Neural cell (in vitro differentiated cells): Measurements from ENCODE around the gene FGF21.

Source experiments
- EP300 ChIP-seq: fragments of 450-650 bp; conservative IDR thresholded peaks from 2 replicates; pipeline ENCODE4 v1.6.1; 2014; ENCODE audit warnings: antibody characterized with exemption, mild to moderate bottlenecking, moderate library complexity; ENCODE audit not compliant: poor library complexity, severe bottlenecking
- EZH2 ChIP-seq: fragments of 200-600, 300-800 bp; shearing (Covaris generic), sonication (generic); IDR thresholded peaks from 2 replicates; pipeline ENCODE4 v1.6.1; 2014; ENCODE audit warnings: antibody characterized with exemption, low read length, borderline replicate concordance, mild to moderate bottlenecking; ENCODE audit not compliant: insufficient read depth, poor library complexity, severe bottlenecking
- TF ChIP-seq, protein P1 (sequence below): fragments of 450-650 bp; IDR thresholded peaks from 2 replicates; pipeline ENCODE4 v1.5.1; 2014; ENCODE audit warnings: antibody characterized with exemption, mild to moderate bottlenecking, moderate library complexity; ENCODE audit not compliant: poor library complexity, severe bottlenecking

DNA sequence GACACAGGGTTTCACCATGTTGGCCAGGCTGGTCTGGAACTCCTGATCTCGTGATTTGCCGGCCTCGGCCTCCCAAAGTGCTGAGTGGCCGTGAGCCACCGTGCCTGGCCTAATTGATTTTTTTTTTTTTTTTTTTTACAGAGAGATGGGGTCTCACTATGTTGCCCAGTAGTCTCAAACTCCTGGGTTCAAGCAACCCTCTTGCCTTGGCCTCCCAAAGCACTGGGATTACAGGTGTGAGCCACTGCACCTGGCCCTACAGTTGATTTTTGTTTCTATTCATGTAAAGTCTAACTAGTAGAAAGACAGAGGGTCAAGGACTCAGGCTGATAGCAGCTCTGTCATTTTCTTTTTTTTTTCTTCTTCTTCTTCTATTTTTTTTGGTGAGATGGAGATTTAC, 21.8 kb downstream of the FGF21 start:
- TF ChIP-seq, protein P1, sequence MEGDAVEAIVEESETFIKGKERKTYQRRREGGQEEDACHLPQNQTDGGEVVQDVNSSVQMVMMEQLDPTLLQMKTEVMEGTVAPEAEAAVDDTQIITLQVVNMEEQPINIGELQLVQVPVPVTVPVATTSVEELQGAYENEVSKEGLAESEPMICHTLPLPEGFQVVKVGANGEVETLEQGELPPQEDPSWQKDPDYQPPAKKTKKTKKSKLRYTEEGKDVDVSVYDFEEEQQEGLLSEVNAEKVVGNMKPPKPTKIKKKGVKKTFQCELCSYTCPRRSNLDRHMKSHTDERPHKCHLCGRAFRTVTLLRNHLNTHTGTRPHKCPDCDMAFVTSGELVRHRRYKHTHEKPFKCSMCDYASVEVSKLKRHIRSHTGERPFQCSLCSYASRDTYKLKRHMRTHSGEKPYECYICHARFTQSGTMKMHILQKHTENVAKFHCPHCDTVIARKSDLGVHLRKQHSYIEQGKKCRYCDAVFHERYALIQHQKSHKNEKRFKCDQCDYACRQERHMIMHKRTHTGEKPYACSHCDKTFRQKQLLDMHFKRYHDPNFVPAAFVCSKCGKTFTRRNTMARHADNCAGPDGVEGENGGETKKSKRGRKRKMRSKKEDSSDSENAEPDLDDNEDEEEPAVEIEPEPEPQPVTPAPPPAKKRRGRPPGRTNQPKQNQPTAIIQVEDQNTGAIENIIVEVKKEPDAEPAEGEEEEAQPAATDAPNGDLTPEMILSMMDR, result no peak
- TF ChIP-seq EP300 (no peak), EZH2 (no peak)
